HepG2 (cell line): Measurements from ENCODE around the gene BDH2. TPM values are rescaled to one million over a fixed set of nuclear protein-coding genes. Genes with fewer than 3 reads are reported as not detected.

ENCODE experiments used
- AHDC1 ChIP-seq: sonication (generic); formaldehyde crosslinking; IDR thresholded peaks from 2 replicates; pipeline ENCODE4 v1.5.1; 2020; ENCODE audit warnings: mild to moderate bottlenecking, missing genetic modification reagents, borderline replicate concordance
- ARNT2 ChIP-seq: sonication (generic); formaldehyde crosslinking; IDR thresholded peaks from 2 replicates; pipeline ENCODE4 v1.8.0; 2022; ENCODE audit warnings: mild to moderate bottlenecking, low read depth, missing genetic modification reagents, moderate library complexity
- ARNTL ChIP-seq: sonication (generic); formaldehyde crosslinking; IDR thresholded peaks from 2 replicates; pipeline ENCODE4 v1.4.0; 2020; ENCODE audit warnings: mild to moderate bottlenecking, missing genetic modification reagents
- ERF ChIP-seq: IDR thresholded peaks from 2 replicates; pipeline ENCODE4 v1.6.1; 2018; ENCODE audit warnings: missing biosample characterization, missing genetic modification reagents
- FOXJ3 ChIP-seq: sonication (generic); formaldehyde crosslinking; IDR thresholded peaks from 2 replicates; pipeline ENCODE4 v1.4.0; 2020; ENCODE audit warnings: missing genetic modification reagents, mild to moderate bottlenecking, borderline replicate concordance
- HMGXB4 ChIP-seq, 2 experiments: sonication (generic) in 1 of 2; formaldehyde crosslinking in 1 of 2; IDR thresholded peaks; 2 replicates each; pipeline versions ENCODE4 v1.4.0 to v1.6.1; 2018 to 2020; ENCODE audit warnings: missing genetic modification reagents in 2 of 2, borderline replicate concordance in 1 of 2, low read depth in 1 of 2, mild to moderate bottlenecking in 1 of 2, missing biosample characterization in 1 of 2
- MEIS1 ChIP-seq: sonication (generic); formaldehyde crosslinking; IDR thresholded peaks from 2 replicates; pipeline ENCODE4 v1.9.0; 2021; ENCODE audit warnings: mild to moderate bottlenecking, missing genetic modification reagents, moderate library complexity, borderline replicate concordance
- NKX3-1 ChIP-seq: sonication (generic); formaldehyde crosslinking; IDR thresholded peaks from 2 replicates; pipeline ENCODE4 v1.5.0; 2020; ENCODE audit warnings: missing genetic modification reagents
- NR2F6 ChIP-seq, 2 experiments: IDR thresholded peaks; 2 replicates each; pipeline ENCODE4 v1.6.1; 2016; ENCODE audit warnings: antibody characterized with exemption in 1 of 2, mild to moderate bottlenecking in 1 of 2
- NRL ChIP-seq: sonication (generic); formaldehyde crosslinking; IDR thresholded peaks from 2 replicates; pipeline ENCODE4 v1.5.0; 2020; ENCODE audit warnings: missing genetic modification reagents, mild to moderate bottlenecking, moderate library complexity, borderline replicate concordance
- PPARG ChIP-seq: conservative IDR thresholded peaks from 2 replicates; pipeline ENCODE4 v1.6.1; 2016; ENCODE audit warnings: missing biosample characterization, missing genetic modification reagents
- ZFP41 ChIP-seq: sonication (generic); formaldehyde crosslinking; IDR thresholded peaks from 2 replicates; pipeline ENCODE4 v1.4.0; 2020; ENCODE audit warnings: mild to moderate bottlenecking, missing genetic modification reagents, borderline replicate concordance
- ZNF280D ChIP-seq: sonication (generic); formaldehyde crosslinking; IDR thresholded peaks from 2 replicates; pipeline ENCODE4 v1.5.1; 2020; ENCODE audit warnings: mild to moderate bottlenecking, missing genetic modification reagents
- ZNF441 ChIP-seq: sonication (generic); formaldehyde crosslinking; IDR thresholded peaks from 2 replicates; pipeline ENCODE4 v1.7.0; 2021; ENCODE audit warnings: missing genetic modification reagents, borderline replicate concordance
- ZNF569 ChIP-seq: sonication (generic); formaldehyde crosslinking; IDR thresholded peaks from 2 replicates; pipeline ENCODE4 v1.5.0; 2020; ENCODE audit warnings: mild to moderate bottlenecking, missing genetic modification reagents, moderate library complexity, borderline replicate concordance
- ZZZ3 ChIP-seq: sonication (generic); formaldehyde crosslinking; IDR thresholded peaks from 2 replicates; pipeline ENCODE4 v1.4.0; 2020; ENCODE audit warnings: missing genetic modification reagents, mild to moderate bottlenecking, borderline replicate concordance
- polyA plus RNA-seq, 8 experiments: library from polyadenylated mRNA; depleted of rRNA in 3 of 8; stranded (reverse) in 7 of 8; unstranded in 1 of 8; fragments of >200 nt; fragmentation: Illumina TruSeq in 4 of 8; extraction: Trizol in 4 of 8; gene quantifications; 2 replicates each; pipeline versions ENCODE4 v1.2.1 to v1.2.3, GENCODE V29; 2011 to 2016; ENCODE audit warnings: low read depth in 4 of 8, missing spikeins in 1 of 8, mixed read lengths in 1 of 8; ENCODE audit not compliant: insufficient read depth in 1 of 8
- total RNA-seq, 5 experiments: library from RNA; depleted of rRNA; stranded (reverse); fragments of >200 nt; fragmentation: Illumina TruSeq; extraction: Trizol; gene quantifications; 2 replicates each; pipeline ENCODE4 v1.2.3, GENCODE V29; 2016; ENCODE audit warnings: low read depth in 1 of 5

Gene BDH2
- total and polyA plus RNA-seq, 2 of the 13 experiments (the other 11 are each of a cell fraction or from before 2014, with no cell fraction given): 34.8 to 46.2 TPM

GRCh38 chr4:103075894-103076746 is 23.5 kb downstream of the BDH2 start (continued):
- TF ChIP-seq ZNF441 (CRISPR knock-in tag): peak; percentile 47; the same call in 1 of the 2 replicates
- TF ChIP-seq ARNTL: no peak; the same call in 1 of the 2 replicates
- peak; percentile 86; the same call in 1 of the 2 replicates for TF ChIP-seq NRL (CRISPR knock-in tag)
- TF ChIP-seq NKX3-1 (CRISPR knock-in tag): peak; percentile 83; the same call in 1 of the 2 replicates
- peak; percentile 82 to 92; a peak in 3 of 4 replicates for TF ChIP-seq HMGXB4 (CRISPR knock-in tag; IDR thresholded peaks at IDR 0.05; ENCODE audit: borderline replicate concordance in 1 of 2, low read depth in 1 of 2)
- peak; percentile 44; the same call in 1 of the 2 replicates for TF ChIP-seq ZNF280D (CRISPR knock-in tag)
- 0 out of 2 replicates have a peak, but pooled peaks have one; percentile 19 for TF ChIP-seq ZZZ3 (CRISPR knock-in tag)
- no peak; the same call in 1 of the 2 replicates for TF ChIP-seq ZFP41 (CRISPR knock-in tag)
- 0 out of 2 replicates have a peak, but pooled peaks have one; percentile 10 for TF ChIP-seq PPARG
- TF ChIP-seq ZNF569 (CRISPR knock-in tag): no peak
- no peak for TF ChIP-seq NR2F6 (IDR thresholded peaks at IDR 0.05)
- TF ChIP-seq NR2F6 (CRISPR knock-in tag; IDR thresholded peaks at IDR 0.05): 0 out of 2 replicates have a peak, but pooled peaks have one; percentile 4
- 0 out of 2 replicates have a peak, but pooled peaks have one; percentile 19 for TF ChIP-seq AHDC1 (CRISPR knock-in tag)
- TF ChIP-seq FOXJ3 (CRISPR knock-in tag): no peak
- TF ChIP-seq ERF (CRISPR knock-in tag): 0 out of 2 replicates have a peak, but pooled peaks have one; percentile 35
- TF ChIP-seq MEIS1 (CRISPR knock-in tag): peak; percentile 6; the same call in 1 of the 2 replicates
- TF ChIP-seq ARNT2 (CRISPR knock-in tag): peak; percentile 55; the same call in 1 of the 2 replicates
